CD4-positive, alpha-beta T cell treated with Interleukin-4 for 4 hours (primary cell): ENCODE measurements around the gene SPRR3.

Experiments used
- DNase-seq: peaks from one replicate; pipeline ENCODE4 v3.0.0-alpha.2; 2020

SPRR3 gene

GRCh38 chr1:153001382-153001781, at the start of gene SPRR3:
SPRR3 (plus strand) TSS chr1:153001749; CDS start chr1:153003021, 1,272 bp downstream.
- DNase-seq, result no peak

- DNase-seq, result no peak
Observed at GRCh38 chr1:152953761-152954160, 47.8 kb upstream of the SPRR3 start.

GRCh38 chr1:152954436-152954835, 47.1 kb upstream of the SPRR3 start:
- DNase-seq, result no peak

GRCh38 chr1:152957561-152957960, 44.0 kb upstream of the SPRR3 start:
- no peak for DNase-seq

GRCh38 chr1:152959273-152959672, 42.3 kb upstream of the SPRR3 start:
- no peak for DNase-seq

GRCh38 chr1:152959801-152960451, 41.6 kb upstream of the SPRR3 start:
- no peak for DNase-seq

- DNase-seq, result no peak
Observed at GRCh38 chr1:152960452-152961044, 41.0 kb upstream of the SPRR3 start.

- no peak for DNase-seq
Observed at GRCh38 chr1:152961226-152961891, 40.2 kb upstream of the SPRR3 start.

GRCh38 chr1:152962876-152963415, 38.6 kb upstream of the SPRR3 start:
- no peak for DNase-seq

GRCh38 chr1:152964536-152964935, 37.0 kb upstream of the SPRR3 start:
- no peak for DNase-seq

- DNase-seq, result no peak
Observed at GRCh38 chr1:152965853-152966252, 35.7 kb upstream of the SPRR3 start.

GRCh38 chr1:152967201-152967600, 34.3 kb upstream of the SPRR3 start:
- no peak for DNase-seq

- DNase-seq, result no peak
Observed at GRCh38 chr1:152968248-152968647, 33.3 kb upstream of the SPRR3 start.

- no peak for DNase-seq
Observed at GRCh38 chr1:152969036-152969435, 32.5 kb upstream of the SPRR3 start.

- no peak for DNase-seq
Observed at GRCh38 chr1:152970495-152970894, 31.1 kb upstream of the SPRR3 start, which contains the start of gene SPRR4. SPRR4 (plus strand) TSS chr1:152970648; CDS start chr1:152971891, 1,243 bp downstream.

- DNase-seq, result no peak
Observed at GRCh38 chr1:152972196-152972886, 29.2 kb upstream of the SPRR3 start.

GRCh38 chr1:152976688-152977087, 24.9 kb upstream of the SPRR3 start:
- no peak for DNase-seq

- no peak for DNase-seq
Observed at GRCh38 chr1:152977614-152978013, 23.9 kb upstream of the SPRR3 start.

GRCh38 chr1:152980676-152981075, 20.9 kb upstream of the SPRR3 start:
- DNase-seq, result no peak

- DNase-seq, result no peak
Observed at GRCh38 chr1:152981146-152981871, 20.2 kb upstream of the SPRR3 start.

GRCh38 chr1:152982076-152982475, 19.5 kb upstream of the SPRR3 start:
- DNase-seq, result no peak

- no peak for DNase-seq
Observed at GRCh38 chr1:152983234-152983633, 18.3 kb upstream of the SPRR3 start.

GRCh38 chr1:152983743-152984142, 17.8 kb upstream of the SPRR3 start, which contains the start of gene SPRR1A:
SPRR1A (plus strand) TSS chr1:152984081; CDS start chr1:152985231, 1,150 bp downstream.
- DNase-seq, result no peak
